ENCODE measurements around the gene SSR3.

Gene SSR3

GRCh38 chr3:156587760-156588069 is 32.8 kb upstream of the SSR3 start:
- peaks cover 5% of the 10 kb centered on the region for H3K27me3 Mint-ChIP-seq (ENCODE audit: low read depth, poor library complexity)
- no peak for TF ChIP-seq CTCF (IDR thresholded peaks at IDR 0.05)
- H3K4me1 Mint-ChIP-seq: no peaks in the 10 kb centered on the region
- no peak for DNase-seq
- H3K36me3 Mint-ChIP-seq (ENCODE audit: low read depth): no peaks in the 10 kb centered on the region
- no peak overlapping the region for H3K4me3 Mint-ChIP-seq
- H3K9me3 Mint-ChIP-seq: peaks cover 5% of the 10 kb centered on the region
- no peak overlapping the region for H3K27ac Mint-ChIP-seq

- DNase-seq: no peak
- H3K4me1 Mint-ChIP-seq: no peaks in the 10 kb centered on the region
- H3K4me3 Mint-ChIP-seq: no peak overlapping the region
- no peaks in the 10 kb centered on the region for H3K36me3 Mint-ChIP-seq (ENCODE audit: low read depth)
- peaks cover 5% of the 10 kb centered on the region for H3K9me3 Mint-ChIP-seq
- no peak for TF ChIP-seq CTCF (IDR thresholded peaks at IDR 0.05)
- no peak overlapping the region for H3K27ac Mint-ChIP-seq
- H3K27me3 Mint-ChIP-seq (ENCODE audit: low read depth, poor library complexity): peaks cover 3% of the 10 kb centered on the region
Measured at GRCh38 chr3:156586905-156587759, 32.2 kb upstream of the SSR3 start.

- no peaks in the 10 kb centered on the region for H3K36me3 Mint-ChIP-seq (ENCODE audit: low read depth)
- peaks cover 7% of the 10 kb centered on the region for H3K27me3 Mint-ChIP-seq (ENCODE audit: low read depth, poor library complexity)
- no peaks in the 10 kb centered on the region for H3K9me3 Mint-ChIP-seq
- H3K27ac Mint-ChIP-seq: no peak overlapping the region
- no peak overlapping the region for H3K4me3 Mint-ChIP-seq
- TF ChIP-seq CTCF (IDR thresholded peaks at IDR 0.05): no peak
- no peaks in the 10 kb centered on the region for H3K4me1 Mint-ChIP-seq
- DNase-seq: no peak
Measured at GRCh38 chr3:156583469-156583868, 28.6 kb upstream of the SSR3 start.

- DNase-seq: no peak
- no peak for TF ChIP-seq CTCF (IDR thresholded peaks at IDR 0.05)
- Mint-ChIP-seq H3K27ac (no peak overlapping the region), H3K36me3 (ENCODE audit: low read depth) (no peaks in the 10 kb centered on the region), H3K4me1 (no peaks in the 10 kb centered on the region), H3K9me3 (no peaks in the 10 kb centered on the region), H3K4me3 (no peak overlapping the region), H3K27me3 (ENCODE audit: low read depth, poor library complexity) (peaks cover 7% of the 10 kb centered on the region)
Measured at GRCh38 chr3:156582532-156583183, 27.7 kb upstream of the SSR3 start.

GRCh38 chr3:156581954-156582353 is 27.0 kb upstream of the SSR3 start:
- no peaks in the 10 kb centered on the region for H3K9me3 Mint-ChIP-seq
- no peak for DNase-seq
- H3K36me3 Mint-ChIP-seq (ENCODE audit: low read depth): no peaks in the 10 kb centered on the region
- peaks cover 7% of the 10 kb centered on the region for H3K27me3 Mint-ChIP-seq (ENCODE audit: low read depth, poor library complexity)
- no peaks in the 10 kb centered on the region for H3K4me1 Mint-ChIP-seq
- peak overlapping the region; percentile 21 for H3K27ac Mint-ChIP-seq
- no peak for TF ChIP-seq CTCF (IDR thresholded peaks at IDR 0.05)
- H3K4me3 Mint-ChIP-seq: no peak overlapping the region

GRCh38 chr3:156581033-156581432 is 26.1 kb upstream of the SSR3 start:
- Mint-ChIP-seq H3K4me1 (no peaks in the 10 kb centered on the region), H3K9me3 (no peaks in the 10 kb centered on the region), H3K4me3 (no peak overlapping the region), H3K36me3 (ENCODE audit: low read depth) (no peaks in the 10 kb centered on the region), H3K27me3 (ENCODE audit: low read depth, poor library complexity) (peaks cover 11% of the 10 kb centered on the region), H3K27ac (no peak overlapping the region)
- no peak for DNase-seq
- no peak for TF ChIP-seq CTCF (IDR thresholded peaks at IDR 0.05)

All from nephron progenitor cell (in vitro differentiated cells).